Measurements from ENCODE around the gene HPDL.

GRCh38 chr1:45306905-45307304 lies 19.8 kb upstream of the HPDL start:
- TF ChIP-seq TCF3 (IDR thresholded peaks at IDR 0.05; ENCODE audit: borderline replicate concordance, insufficient read depth, low read depth, low read length) (no peak), EZH2 (IDR thresholded peaks at IDR 0.05; ENCODE audit: borderline replicate concordance, control insufficient read depth, low read depth, low read length) (no peak), CHD2 (IDR thresholded peaks at IDR 0.05; ENCODE audit: borderline replicate concordance, low read depth, low read length) (no peak), ZNF24 (IDR thresholded peaks at IDR 0.05) (no peak), RAD21 (IDR thresholded peaks at IDR 0.05; ENCODE audit: insufficient read depth, low read depth, low read length) (no peak), CEBPB (IDR thresholded peaks at IDR 0.05; ENCODE audit: borderline replicate concordance in 1 of 2, low read depth in 2 of 2, low read length in 2 of 2) (no peak)
- TF ChIP-seq, protein P1, sequence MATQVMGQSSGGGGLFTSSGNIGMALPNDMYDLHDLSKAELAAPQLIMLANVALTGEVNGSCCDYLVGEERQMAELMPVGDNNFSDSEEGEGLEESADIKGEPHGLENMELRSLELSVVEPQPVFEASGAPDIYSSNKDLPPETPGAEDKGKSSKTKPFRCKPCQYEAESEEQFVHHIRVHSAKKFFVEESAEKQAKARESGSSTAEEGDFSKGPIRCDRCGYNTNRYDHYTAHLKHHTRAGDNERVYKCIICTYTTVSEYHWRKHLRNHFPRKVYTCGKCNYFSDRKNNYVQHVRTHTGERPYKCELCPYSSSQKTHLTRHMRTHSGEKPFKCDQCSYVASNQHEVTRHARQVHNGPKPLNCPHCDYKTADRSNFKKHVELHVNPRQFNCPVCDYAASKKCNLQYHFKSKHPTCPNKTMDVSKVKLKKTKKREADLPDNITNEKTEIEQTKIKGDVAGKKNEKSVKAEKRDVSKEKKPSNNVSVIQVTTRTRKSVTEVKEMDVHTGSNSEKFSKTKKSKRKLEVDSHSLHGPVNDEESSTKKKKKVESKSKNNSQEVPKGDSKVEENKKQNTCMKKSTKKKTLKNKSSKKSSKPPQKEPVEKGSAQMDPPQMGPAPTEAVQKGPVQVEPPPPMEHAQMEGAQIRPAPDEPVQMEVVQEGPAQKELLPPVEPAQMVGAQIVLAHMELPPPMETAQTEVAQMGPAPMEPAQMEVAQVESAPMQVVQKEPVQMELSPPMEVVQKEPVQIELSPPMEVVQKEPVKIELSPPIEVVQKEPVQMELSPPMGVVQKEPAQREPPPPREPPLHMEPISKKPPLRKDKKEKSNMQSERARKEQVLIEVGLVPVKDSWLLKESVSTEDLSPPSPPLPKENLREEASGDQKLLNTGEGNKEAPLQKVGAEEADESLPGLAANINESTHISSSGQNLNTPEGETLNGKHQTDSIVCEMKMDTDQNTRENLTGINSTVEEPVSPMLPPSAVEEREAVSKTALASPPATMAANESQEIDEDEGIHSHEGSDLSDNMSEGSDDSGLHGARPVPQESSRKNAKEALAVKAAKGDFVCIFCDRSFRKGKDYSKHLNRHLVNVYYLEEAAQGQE (IDR thresholded peaks at IDR 0.05; ENCODE audit: low read depth, low read length): no peak
